Neural cell (in vitro differentiated cells): ENCODE measurements around the gene CDON. TPM values are rescaled to one million over a fixed set of nuclear protein-coding genes. Genes with fewer than 3 reads are reported as not detected.

Experiments used
- H2AFZ ChIP-seq: fragments of 200-600, 300-800 bp; sonication (generic), shearing (Covaris generic); 2 replicates; pipeline ENCODE4 v1.6.0; 2014; ENCODE audit warnings: low read depth, mild to moderate bottlenecking, antibody characterized with exemption, low read length, moderate library complexity
- H3F3A ChIP-seq: fragments of 200-600 bp; shearing (Covaris generic); 2 replicates; pipeline ENCODE4 v1.6.1; 2016; ENCODE audit warnings: mild to moderate bottlenecking, moderate library complexity, mixed read lengths, antibody characterized with exemption, low read length; ENCODE audit not compliant: insufficient read depth, poor library complexity, severe bottlenecking
- H3K27ac ChIP-seq: fragments of 200-600, 300-800 bp; sonication (generic), shearing (Covaris generic); 2 replicates; pipeline ENCODE4 v1.5.1; 2014; ENCODE audit warnings: mild to moderate bottlenecking, low read length, moderate library complexity
- H3K27me3 ChIP-seq: fragments of 300-800, 200-600 bp; sonication (generic), shearing (Covaris generic); 2 replicates; pipeline ENCODE4 v1.6.0; 2014; ENCODE audit warnings: mild to moderate bottlenecking, low read depth, low read length, moderate library complexity; ENCODE audit not compliant: insufficient read depth
- H3K36me3 ChIP-seq: fragments of 300-800, 200-600 bp; sonication (generic), shearing (Covaris generic); 2 replicates; pipeline ENCODE4 v1.5.1; 2014; ENCODE audit warnings: mild to moderate bottlenecking, antibody characterized with exemption, low read length, moderate library complexity; ENCODE audit not compliant: insufficient read depth
- H3K4me2 ChIP-seq: fragments of 300-800, 200-600 bp; sonication (generic), shearing (Covaris generic); 2 replicates; pipeline ENCODE4 v1.6.0; 2014; ENCODE audit warnings: mild to moderate bottlenecking, low read length
- H3K4me3 ChIP-seq: fragments of 300-800, 200-600 bp; sonication (generic), shearing (Covaris generic); 2 replicates; pipeline ENCODE4 v1.5.1; 2014; ENCODE audit warnings: mild to moderate bottlenecking, low read length, moderate library complexity
- H3K79me2 ChIP-seq: fragments of 200-600 bp; shearing (Covaris generic); replicated peaks from 2 replicates; pipeline ENCODE4 v1.6.0; 2014; ENCODE audit warnings: mild to moderate bottlenecking, low read length, moderate library complexity; ENCODE audit not compliant: insufficient read depth
- H3K9ac ChIP-seq: fragments of 300-800, 200-600 bp; sonication (generic), shearing (Covaris generic); 2 replicates; pipeline ENCODE4 v1.6.1; 2016; ENCODE audit warnings: mild to moderate bottlenecking, low read length, mixed read lengths
- H3K9me2 ChIP-seq: fragments of 200-600 bp; shearing (Covaris generic); 2 replicates; pipeline ENCODE4 v1.6.1; 2016; ENCODE audit warnings: mild to moderate bottlenecking, low read length, mixed read lengths; ENCODE audit not compliant: insufficient read depth
- H3K9me3 ChIP-seq: fragments of 200-600, 300-800 bp; sonication (generic), shearing (Covaris generic); 2 replicates; pipeline ENCODE4 v1.6.1; 2016; ENCODE audit warnings: mild to moderate bottlenecking, mixed run types, low read length, moderate library complexity, mixed read lengths
- H4K20me1 ChIP-seq: fragments of 200-600 bp; shearing (Covaris generic); 2 replicates; pipeline ENCODE4 v1.6.1; 2016; ENCODE audit warnings: mild to moderate bottlenecking, mixed run types; ENCODE audit not compliant: insufficient read depth
- EP300 ChIP-seq: fragments of 450-650 bp; conservative IDR thresholded peaks from 2 replicates; pipeline ENCODE4 v1.6.1; 2014; ENCODE audit warnings: antibody characterized with exemption, mild to moderate bottlenecking, moderate library complexity; ENCODE audit not compliant: poor library complexity, severe bottlenecking
- EZH2 ChIP-seq: fragments of 200-600, 300-800 bp; shearing (Covaris generic), sonication (generic); IDR thresholded peaks from 2 replicates; pipeline ENCODE4 v1.6.1; 2014; ENCODE audit warnings: antibody characterized with exemption, low read length, borderline replicate concordance, mild to moderate bottlenecking; ENCODE audit not compliant: insufficient read depth, poor library complexity, severe bottlenecking
- MXI1 ChIP-seq: fragments of 450-650 bp; conservative IDR thresholded peaks from 2 replicates; pipeline ENCODE4 v1.6.1; 2014; ENCODE audit warnings: antibody characterized with exemption, mild to moderate bottlenecking; ENCODE audit not compliant: poor library complexity, severe bottlenecking
- POLR2AphosphoS5 ChIP-seq: IDR thresholded peaks from 2 replicates; pipeline ENCODE4 v1.6.1; 2012
- RAD21 ChIP-seq: fragments of 450-650 bp; conservative IDR thresholded peaks from 2 replicates; pipeline ENCODE4 v1.6.1; 2014; ENCODE audit warnings: antibody characterized with exemption, mild to moderate bottlenecking, moderate library complexity
- SMC3 ChIP-seq: fragments of 450-650 bp; conservative IDR thresholded peaks from 2 replicates; pipeline ENCODE4 v1.6.1; 2014; ENCODE audit warnings: antibody characterized with exemption, mild to moderate bottlenecking, moderate library complexity; ENCODE audit not compliant: poor library complexity
- TAF1 ChIP-seq: IDR thresholded peaks from 2 replicates; pipeline ENCODE4 v1.6.1; 2012; ENCODE audit warnings: low read depth
- polyA plus RNA-seq: library from polyadenylated mRNA; depleted of rRNA; stranded (reverse); fragments of >200 nt; gene quantifications from 2 replicates; pipeline ENCODE4 v1.2.3, GENCODE V29; 2014
- TF ChIP-seq, protein P1 (sequence below): IDR thresholded peaks from 2 replicates; pipeline ENCODE4 v1.6.1; 2012; ENCODE audit warnings: borderline replicate concordance
- TF ChIP-seq, protein P2 (sequence below): fragments of 450-650 bp; IDR thresholded peaks from 2 replicates; pipeline ENCODE4 v1.5.1; 2014; ENCODE audit warnings: antibody characterized with exemption, mild to moderate bottlenecking, moderate library complexity; ENCODE audit not compliant: poor library complexity, severe bottlenecking

The CDON gene
- polyA plus RNA-seq, 1 donor from 2014 or later = 44.1 TPM

DNA sequence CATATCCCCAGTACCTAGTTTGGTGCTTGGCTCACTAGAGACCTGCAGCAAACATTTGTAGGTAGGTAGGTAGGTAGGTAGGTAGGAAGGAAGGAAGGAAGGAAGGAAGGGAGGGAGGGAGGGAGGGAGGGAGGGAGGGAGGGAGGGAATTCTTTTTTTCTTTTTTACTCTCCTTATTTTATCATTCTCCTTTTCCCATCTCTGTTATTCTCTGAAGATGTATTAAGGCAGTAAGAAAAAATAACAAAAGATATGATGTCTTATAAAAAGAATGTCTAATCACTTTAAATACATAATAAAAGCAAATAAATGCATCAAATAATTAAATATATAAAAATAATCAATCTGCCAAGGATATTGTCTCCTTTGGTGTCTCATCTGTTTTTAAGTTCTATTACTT, 88.4 kb downstream of the CDON start:
- Histone ChIP-seq H3K9ac (no peak overlapping the region), H3K4me3 (no peak overlapping the region), H3K36me3 (peaks cover 13% of the 10 kb centered on the region), H2AFZ (no peak overlapping the region), H4K20me1 (no peaks in the 10 kb centered on the region), H3K27ac (no peak overlapping the region), H3K27me3 (no peaks in the 10 kb centered on the region), H3K9me3 (no peaks in the 10 kb centered on the region), H3K4me2 (no peak overlapping the region), H3K79me2 (no peaks in the 10 kb centered on the region), H3F3A (no peaks in the 10 kb centered on the region), H3K9me2 (no peaks in the 10 kb centered on the region)
- TF ChIP-seq EZH2 (no peak), MXI1 (no peak), EP300 (no peak), SMC3 (no peak), RAD21 (no peak), POLR2AphosphoS5 (no peak), TAF1 (no peak)
- TF ChIP-seq, protein P1, sequence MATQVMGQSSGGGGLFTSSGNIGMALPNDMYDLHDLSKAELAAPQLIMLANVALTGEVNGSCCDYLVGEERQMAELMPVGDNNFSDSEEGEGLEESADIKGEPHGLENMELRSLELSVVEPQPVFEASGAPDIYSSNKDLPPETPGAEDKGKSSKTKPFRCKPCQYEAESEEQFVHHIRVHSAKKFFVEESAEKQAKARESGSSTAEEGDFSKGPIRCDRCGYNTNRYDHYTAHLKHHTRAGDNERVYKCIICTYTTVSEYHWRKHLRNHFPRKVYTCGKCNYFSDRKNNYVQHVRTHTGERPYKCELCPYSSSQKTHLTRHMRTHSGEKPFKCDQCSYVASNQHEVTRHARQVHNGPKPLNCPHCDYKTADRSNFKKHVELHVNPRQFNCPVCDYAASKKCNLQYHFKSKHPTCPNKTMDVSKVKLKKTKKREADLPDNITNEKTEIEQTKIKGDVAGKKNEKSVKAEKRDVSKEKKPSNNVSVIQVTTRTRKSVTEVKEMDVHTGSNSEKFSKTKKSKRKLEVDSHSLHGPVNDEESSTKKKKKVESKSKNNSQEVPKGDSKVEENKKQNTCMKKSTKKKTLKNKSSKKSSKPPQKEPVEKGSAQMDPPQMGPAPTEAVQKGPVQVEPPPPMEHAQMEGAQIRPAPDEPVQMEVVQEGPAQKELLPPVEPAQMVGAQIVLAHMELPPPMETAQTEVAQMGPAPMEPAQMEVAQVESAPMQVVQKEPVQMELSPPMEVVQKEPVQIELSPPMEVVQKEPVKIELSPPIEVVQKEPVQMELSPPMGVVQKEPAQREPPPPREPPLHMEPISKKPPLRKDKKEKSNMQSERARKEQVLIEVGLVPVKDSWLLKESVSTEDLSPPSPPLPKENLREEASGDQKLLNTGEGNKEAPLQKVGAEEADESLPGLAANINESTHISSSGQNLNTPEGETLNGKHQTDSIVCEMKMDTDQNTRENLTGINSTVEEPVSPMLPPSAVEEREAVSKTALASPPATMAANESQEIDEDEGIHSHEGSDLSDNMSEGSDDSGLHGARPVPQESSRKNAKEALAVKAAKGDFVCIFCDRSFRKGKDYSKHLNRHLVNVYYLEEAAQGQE = no peak
- TF ChIP-seq, protein P2, sequence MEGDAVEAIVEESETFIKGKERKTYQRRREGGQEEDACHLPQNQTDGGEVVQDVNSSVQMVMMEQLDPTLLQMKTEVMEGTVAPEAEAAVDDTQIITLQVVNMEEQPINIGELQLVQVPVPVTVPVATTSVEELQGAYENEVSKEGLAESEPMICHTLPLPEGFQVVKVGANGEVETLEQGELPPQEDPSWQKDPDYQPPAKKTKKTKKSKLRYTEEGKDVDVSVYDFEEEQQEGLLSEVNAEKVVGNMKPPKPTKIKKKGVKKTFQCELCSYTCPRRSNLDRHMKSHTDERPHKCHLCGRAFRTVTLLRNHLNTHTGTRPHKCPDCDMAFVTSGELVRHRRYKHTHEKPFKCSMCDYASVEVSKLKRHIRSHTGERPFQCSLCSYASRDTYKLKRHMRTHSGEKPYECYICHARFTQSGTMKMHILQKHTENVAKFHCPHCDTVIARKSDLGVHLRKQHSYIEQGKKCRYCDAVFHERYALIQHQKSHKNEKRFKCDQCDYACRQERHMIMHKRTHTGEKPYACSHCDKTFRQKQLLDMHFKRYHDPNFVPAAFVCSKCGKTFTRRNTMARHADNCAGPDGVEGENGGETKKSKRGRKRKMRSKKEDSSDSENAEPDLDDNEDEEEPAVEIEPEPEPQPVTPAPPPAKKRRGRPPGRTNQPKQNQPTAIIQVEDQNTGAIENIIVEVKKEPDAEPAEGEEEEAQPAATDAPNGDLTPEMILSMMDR = no peak

DNA sequence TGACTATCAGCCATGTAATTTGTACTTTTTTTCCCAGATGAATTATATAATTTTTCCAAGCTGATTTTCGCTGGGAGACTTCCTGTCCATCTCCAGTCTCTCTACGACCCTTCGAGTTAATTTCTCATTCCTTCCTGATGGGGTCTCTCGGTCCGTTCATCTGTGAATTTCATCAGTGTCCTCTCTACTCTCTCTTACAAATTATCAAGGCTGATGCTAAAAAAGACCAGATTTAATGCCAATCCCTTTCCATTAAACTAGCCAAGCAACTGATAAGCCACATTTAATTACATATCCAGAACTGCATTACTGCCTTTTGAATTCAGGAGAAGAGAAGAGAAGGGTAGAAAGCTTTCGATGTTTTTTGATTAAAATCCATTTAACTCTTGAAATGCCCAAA, 91.0 kb downstream of the CDON start:
- Histone ChIP-seq H3K9ac (no peak overlapping the region), H4K20me1 (no peaks in the 10 kb centered on the region), H3K36me3 (peaks cover 7% of the 10 kb centered on the region), H3K4me2 (no peak overlapping the region), H3F3A (no peaks in the 10 kb centered on the region), H3K79me2 (no peaks in the 10 kb centered on the region), H3K27me3 (no peaks in the 10 kb centered on the region), H3K4me3 (no peak overlapping the region), H3K9me3 (no peaks in the 10 kb centered on the region), H2AFZ (no peak overlapping the region), H3K27ac (no peak overlapping the region), H3K9me2 (no peaks in the 10 kb centered on the region)
- no peak for TF ChIP-seq POLR2AphosphoS5

DNA sequence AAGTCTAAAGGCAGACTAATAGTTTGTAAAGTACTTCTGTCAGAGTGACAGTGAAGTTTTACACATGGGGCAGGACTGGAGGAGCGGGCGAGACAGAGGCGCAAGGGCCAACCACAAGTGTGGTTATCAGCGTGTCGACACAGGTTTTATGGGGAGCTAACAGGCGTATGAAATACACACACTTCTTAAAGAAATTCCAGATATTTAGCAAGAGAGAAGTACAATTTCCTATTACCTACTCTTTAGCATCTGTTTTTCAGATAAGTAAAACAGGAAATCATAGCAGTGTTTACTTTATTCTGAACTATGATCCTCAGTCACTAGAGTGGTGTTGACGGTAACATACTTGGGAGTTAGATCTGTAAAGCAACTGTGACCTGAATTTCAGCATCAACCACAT, 94.3 kb downstream of the CDON start:
- peaks cover 6% of the 10 kb centered on the region for H3K36me3 ChIP-seq
- H3K9ac ChIP-seq = no peak overlapping the region
- H3K9me2 ChIP-seq = no peaks in the 10 kb centered on the region
- H3K79me2 ChIP-seq = no peaks in the 10 kb centered on the region
- H3K4me3 ChIP-seq = no peak overlapping the region
- no peak overlapping the region for H3K4me2 ChIP-seq
- no peak overlapping the region for H3K27ac ChIP-seq
- no peaks in the 10 kb centered on the region for H3F3A ChIP-seq
- H4K20me1 ChIP-seq = no peaks in the 10 kb centered on the region
- no peaks in the 10 kb centered on the region for H3K9me3 ChIP-seq
- no peak overlapping the region for H2AFZ ChIP-seq
- no peaks in the 10 kb centered on the region for H3K27me3 ChIP-seq
- TF ChIP-seq EP300 (no peak), POLR2AphosphoS5 (no peak), SMC3 (no peak), MXI1 (no peak), TAF1 (no peak), RAD21 (no peak), EZH2 (no peak)
- TF ChIP-seq, protein P2 = no peak
- TF ChIP-seq, protein P1 = no peak
